Vagina (tissue), 2 donors: ENCODE measurements around the gene SAFB. TPM values are rescaled to one million over a fixed set of nuclear protein-coding genes. Genes with fewer than 3 reads are reported as not detected.

ENCODE experiments used
- DNase-seq, 2 donors: peaks; one replicate each; pipeline ENCODE4 v3.0.0-alpha.2; 2017; ENCODE audit errors: extremely low spot score in 2 of 2
- H3K27ac ChIP-seq: fragments of 200-600 bp; sonication (generic); one replicate; pipeline ENCODE4 v1.5.1; 2019
- H3K27me3 ChIP-seq: fragments of 200-600 bp; sonication (generic); one replicate; pipeline ENCODE4 v1.5.1; 2019
- H3K36me3 ChIP-seq, 2 donors: fragments of 200-600 bp; sonication (generic); one replicate each; pipeline ENCODE4 v1.5.1; 2017 to 2019
- H3K4me1 ChIP-seq: fragments of 200-600 bp; sonication (generic); one replicate; pipeline ENCODE4 v1.5.1; 2019
- H3K4me3 ChIP-seq, 2 donors: fragments of 200-600 bp; sonication (generic); 1 replicate in 1 of 2; 2 replicates in 1 of 2; pipeline ENCODE4 v1.5.1; 2016 to 2019
- H3K9me3 ChIP-seq: fragments of 200-600 bp; sonication (generic); one replicate; pipeline ENCODE4 v1.5.1; 2019
- POLR2A ChIP-seq, 2 donors: fragments of 450-650 bp; IDR thresholded peaks; one replicate each; pipeline ENCODE4 v1.6.1; 2017; ENCODE audit warnings: antibody characterized with exemption in 2 of 2, mild to moderate bottlenecking in 2 of 2, moderate library complexity in 2 of 2
- POLR2AphosphoS5 ChIP-seq, 2 donors: sonication (generic); formaldehyde crosslinking; IDR thresholded peaks; one replicate each; pipeline ENCODE4 v1.9.0; 2017; ENCODE audit warnings: antibody characterized with exemption in 2 of 2, mild to moderate bottlenecking in 2 of 2, low read depth in 1 of 2; ENCODE audit not compliant: insufficient read depth in 1 of 2
- intact Hi-C: fragments of 100-400 bp; cut with DNase I; formaldehyde crosslinking; loops from one replicate; pipeline ENCODE4 v1.15.1; 2023
- total RNA-seq: library from RNA; depleted of rRNA; stranded (reverse); fragments of >200 nt; gene quantifications from one replicate; pipeline ENCODE4 v1.2.3, GENCODE V29; 2016
- TF ChIP-seq, protein P1 (sequence below), 3 experiments: fragments of 450-650 bp in 2 of 3; fragments of 200-600 bp in 1 of 3; sonication (generic) in 1 of 3; IDR thresholded peaks; one replicate each; pipeline ENCODE4 v1.5.1; 2017 to 2019; ENCODE audit warnings: antibody characterized with exemption in 3 of 3, mild to moderate bottlenecking in 2 of 3, moderate library complexity in 2 of 3

SAFB gene
- total RNA-seq, 1 donor from 2014 or later, result 145 TPM

DNA sequence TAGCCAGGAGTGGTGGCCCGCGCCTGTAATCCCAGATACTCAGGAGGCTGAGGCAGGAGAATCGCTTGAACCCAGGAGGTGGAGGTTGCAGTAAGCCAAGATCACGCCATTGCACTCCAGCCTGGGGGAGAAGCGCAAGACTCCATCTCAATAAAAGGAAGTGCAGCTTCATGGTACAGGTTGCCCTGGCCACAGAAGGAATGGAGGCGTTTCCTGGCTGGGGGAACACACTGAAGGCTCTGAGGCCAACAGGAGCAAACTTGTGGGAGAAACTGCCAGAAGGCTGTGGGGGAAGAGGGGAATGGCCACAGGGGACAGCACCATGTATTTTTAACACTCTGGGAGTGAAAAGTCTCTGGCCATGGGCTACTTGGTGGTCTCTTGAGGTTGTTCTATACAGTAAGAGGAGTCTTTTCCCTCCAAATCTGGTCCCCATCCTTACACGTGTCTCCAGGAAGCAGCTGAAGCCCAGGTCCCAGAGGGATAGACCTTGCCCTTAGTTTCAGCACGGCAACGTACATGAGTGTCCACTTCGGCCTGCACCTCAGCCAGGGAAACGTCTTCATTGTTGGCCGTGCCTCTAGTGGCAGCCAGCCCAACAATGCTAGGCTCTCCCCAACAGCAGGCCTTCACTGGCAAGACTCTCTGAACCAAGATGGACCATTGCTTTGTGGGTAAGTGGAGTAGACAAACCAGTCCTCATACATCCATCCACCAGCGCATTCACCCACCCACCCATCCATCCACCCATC, 50.0 kb downstream of the SAFB start:
- DNase-seq, result no peak
- no peak overlapping the region for H3K4me3 ChIP-seq
- no peaks in the 10 kb centered on the region for H3K9me3 ChIP-seq
- H3K4me1 ChIP-seq, result no peaks in the 10 kb centered on the region
- TF ChIP-seq, protein P1, sequence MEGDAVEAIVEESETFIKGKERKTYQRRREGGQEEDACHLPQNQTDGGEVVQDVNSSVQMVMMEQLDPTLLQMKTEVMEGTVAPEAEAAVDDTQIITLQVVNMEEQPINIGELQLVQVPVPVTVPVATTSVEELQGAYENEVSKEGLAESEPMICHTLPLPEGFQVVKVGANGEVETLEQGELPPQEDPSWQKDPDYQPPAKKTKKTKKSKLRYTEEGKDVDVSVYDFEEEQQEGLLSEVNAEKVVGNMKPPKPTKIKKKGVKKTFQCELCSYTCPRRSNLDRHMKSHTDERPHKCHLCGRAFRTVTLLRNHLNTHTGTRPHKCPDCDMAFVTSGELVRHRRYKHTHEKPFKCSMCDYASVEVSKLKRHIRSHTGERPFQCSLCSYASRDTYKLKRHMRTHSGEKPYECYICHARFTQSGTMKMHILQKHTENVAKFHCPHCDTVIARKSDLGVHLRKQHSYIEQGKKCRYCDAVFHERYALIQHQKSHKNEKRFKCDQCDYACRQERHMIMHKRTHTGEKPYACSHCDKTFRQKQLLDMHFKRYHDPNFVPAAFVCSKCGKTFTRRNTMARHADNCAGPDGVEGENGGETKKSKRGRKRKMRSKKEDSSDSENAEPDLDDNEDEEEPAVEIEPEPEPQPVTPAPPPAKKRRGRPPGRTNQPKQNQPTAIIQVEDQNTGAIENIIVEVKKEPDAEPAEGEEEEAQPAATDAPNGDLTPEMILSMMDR (IDR thresholded peaks at IDR 0.05), result no peak
- TF ChIP-seq POLR2AphosphoS5 (IDR thresholded peaks at IDR 0.05; ENCODE audit: insufficient read depth in 1 of 2, low read depth in 1 of 2) (no peak), POLR2A (IDR thresholded peaks at IDR 0.05) (no peak)
- intact Hi-C loops, result no loop called here
- no peaks in the 10 kb centered on the region for H3K27me3 ChIP-seq
- peaks cover 0 to 23% of the 10 kb centered on the region in 2 donors for H3K36me3 ChIP-seq
- no peak overlapping the region for H3K27ac ChIP-seq

DNA sequence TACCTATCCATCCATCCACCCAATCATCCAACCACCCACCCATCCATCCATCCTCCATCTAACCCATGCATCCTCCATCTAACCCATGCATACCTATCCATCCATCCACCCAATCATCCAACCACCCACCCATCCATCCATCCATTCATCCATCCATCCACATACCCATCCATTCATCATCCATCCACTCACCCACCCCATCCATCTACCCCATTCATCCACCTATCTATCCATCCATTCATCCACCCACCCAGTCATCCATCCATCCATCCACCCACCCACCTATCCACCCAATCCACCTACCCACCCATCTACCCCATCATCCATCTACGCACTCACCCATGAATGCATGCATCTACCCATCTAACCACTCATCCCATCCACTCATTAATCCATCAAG, 50.9 kb downstream of the SAFB start:
- Histone ChIP-seq H3K36me3 (peaks cover 0 to 15% of the 10 kb centered on the region in 2 donors), H3K27me3 (no peaks in the 10 kb centered on the region), H3K27ac (no peak overlapping the region), H3K9me3 (no peaks in the 10 kb centered on the region), H3K4me3 (no peak overlapping the region), H3K4me1 (peaks cover under 1% of the 10 kb centered on the region)
- no peak for DNase-seq
- intact Hi-C loops, result no loop called here
- TF ChIP-seq, protein P1 (IDR thresholded peaks at IDR 0.05), result no peak
- TF ChIP-seq POLR2A (IDR thresholded peaks at IDR 0.05) (no peak), POLR2AphosphoS5 (IDR thresholded peaks at IDR 0.05; ENCODE audit: insufficient read depth in 1 of 2, low read depth in 1 of 2) (no peak)

DNA sequence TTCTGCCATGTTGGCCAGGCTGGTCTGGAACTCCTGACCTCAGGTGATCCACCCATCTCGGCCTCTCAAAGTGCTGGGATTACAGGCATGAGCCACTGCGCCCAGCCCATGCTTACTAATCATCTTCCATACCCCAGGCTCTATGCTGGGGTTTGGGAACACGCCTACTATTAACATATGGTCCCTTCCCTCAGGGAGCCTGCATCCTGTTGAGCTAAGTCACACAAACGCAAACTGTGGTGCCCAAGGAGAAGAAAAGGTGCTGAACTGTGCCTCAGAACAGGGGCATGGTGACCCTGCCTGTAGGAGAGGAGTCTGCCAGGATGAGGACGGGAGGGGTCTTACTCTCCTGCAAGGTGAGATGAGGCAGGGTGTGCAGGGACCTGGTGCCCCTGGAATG, 51.8 kb downstream of the SAFB start:
- Histone ChIP-seq H3K36me3 (peaks cover 0 to 5% of the 10 kb centered on the region in 2 donors), H3K9me3 (no peaks in the 10 kb centered on the region), H3K4me1 (peaks cover 10% of the 10 kb centered on the region), H3K27me3 (no peaks in the 10 kb centered on the region), H3K4me3 (no peak overlapping the region), H3K27ac (no peak overlapping the region)
- TF ChIP-seq, protein P1 (IDR thresholded peaks at IDR 0.05), result no peak
- no peak for TF ChIP-seq POLR2A (IDR thresholded peaks at IDR 0.05)
- no peak for TF ChIP-seq POLR2AphosphoS5 (IDR thresholded peaks at IDR 0.05; ENCODE audit: insufficient read depth in 1 of 2, low read depth in 1 of 2)
- no peak for DNase-seq
- intact Hi-C loops, result no loop called here

DNA sequence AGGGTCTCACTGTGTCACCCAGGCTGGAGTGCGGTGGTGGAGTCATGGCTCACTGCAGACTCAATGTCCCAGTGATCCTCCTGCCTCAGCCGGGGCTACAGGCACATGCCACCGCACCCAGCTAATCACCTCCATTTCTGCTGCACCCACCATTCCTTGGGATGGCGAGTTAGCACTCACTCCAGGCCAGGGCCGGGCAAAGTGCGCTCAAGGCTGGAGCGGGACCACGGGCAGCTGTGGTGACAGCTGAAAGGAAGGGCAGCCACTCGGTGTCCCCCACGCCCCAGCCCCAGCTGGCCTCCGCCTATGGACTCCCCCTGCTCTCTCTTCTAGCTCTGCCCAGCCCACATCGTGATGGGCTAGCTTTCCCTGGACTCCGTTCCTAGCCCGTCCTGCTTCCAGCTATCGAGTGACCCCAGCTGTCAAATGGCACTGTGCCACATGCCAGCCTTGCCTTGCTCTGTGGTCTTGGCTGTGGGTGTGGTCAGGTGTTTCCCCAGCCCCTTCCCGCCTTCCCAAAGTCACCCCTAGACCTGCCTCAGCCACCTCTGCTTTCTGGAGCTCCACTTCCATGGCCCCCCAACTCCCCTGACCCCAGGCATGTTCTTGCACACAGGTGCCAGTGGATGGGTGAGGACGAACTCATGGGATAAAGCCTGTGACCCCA, 53.4 kb downstream of the SAFB start:
- Histone ChIP-seq H3K4me3 (no peak overlapping the region), H3K9me3 (no peaks in the 10 kb centered on the region), H3K27me3 (no peaks in the 10 kb centered on the region), H3K4me1 (peaks cover 18% of the 10 kb centered on the region), H3K27ac (no peak overlapping the region), H3K36me3 (no peaks in the 10 kb centered on the region)
- no peak for DNase-seq
- TF ChIP-seq POLR2A (IDR thresholded peaks at IDR 0.05), result no peak
- intact Hi-C loops, result no loop called here

DNA sequence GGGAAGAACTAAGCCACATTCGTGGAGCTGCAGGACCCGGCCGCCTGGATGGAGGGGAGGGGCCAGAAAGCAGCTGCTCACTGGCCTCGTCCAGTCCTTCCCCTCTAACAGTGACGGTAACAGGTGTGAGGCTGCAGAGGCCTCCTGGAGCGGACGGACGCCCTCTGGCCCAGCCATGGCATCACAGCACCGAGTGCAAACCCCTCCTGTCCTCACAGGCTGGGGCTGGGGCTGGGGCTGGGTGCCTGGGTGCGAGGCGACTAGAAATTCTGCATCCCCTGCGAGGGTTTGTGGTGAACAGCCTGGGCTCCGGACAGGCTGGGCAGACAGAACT, 53.9 kb downstream of the SAFB start:
- H3K27ac ChIP-seq, result no peak overlapping the region
- H3K9me3 ChIP-seq, result no peaks in the 10 kb centered on the region
- no peaks in the 10 kb centered on the region for H3K36me3 ChIP-seq
- no peak for DNase-seq
- peaks cover 21% of the 10 kb centered on the region for H3K4me1 ChIP-seq
- no peaks in the 10 kb centered on the region for H3K27me3 ChIP-seq
- intact Hi-C loops, result no loop called here
- TF ChIP-seq POLR2A (IDR thresholded peaks at IDR 0.05), result no peak
- TF ChIP-seq, protein P1 (IDR thresholded peaks at IDR 0.05), result no peak
- no peak for TF ChIP-seq POLR2AphosphoS5 (IDR thresholded peaks at IDR 0.05; ENCODE audit: insufficient read depth in 1 of 2, low read depth in 1 of 2)
- no peak overlapping the region for H3K4me3 ChIP-seq
